Anterior cingulate cortex (tissue), 58 donors: ENCODE measurements around the gene BTBD9.

Experiments used
- DNase-seq, 58 donors: peaks; one replicate each; lab custom pipeline; 2025; lab: John Stamatoyannopoulos, UW

The BTBD9 gene

DNA sequence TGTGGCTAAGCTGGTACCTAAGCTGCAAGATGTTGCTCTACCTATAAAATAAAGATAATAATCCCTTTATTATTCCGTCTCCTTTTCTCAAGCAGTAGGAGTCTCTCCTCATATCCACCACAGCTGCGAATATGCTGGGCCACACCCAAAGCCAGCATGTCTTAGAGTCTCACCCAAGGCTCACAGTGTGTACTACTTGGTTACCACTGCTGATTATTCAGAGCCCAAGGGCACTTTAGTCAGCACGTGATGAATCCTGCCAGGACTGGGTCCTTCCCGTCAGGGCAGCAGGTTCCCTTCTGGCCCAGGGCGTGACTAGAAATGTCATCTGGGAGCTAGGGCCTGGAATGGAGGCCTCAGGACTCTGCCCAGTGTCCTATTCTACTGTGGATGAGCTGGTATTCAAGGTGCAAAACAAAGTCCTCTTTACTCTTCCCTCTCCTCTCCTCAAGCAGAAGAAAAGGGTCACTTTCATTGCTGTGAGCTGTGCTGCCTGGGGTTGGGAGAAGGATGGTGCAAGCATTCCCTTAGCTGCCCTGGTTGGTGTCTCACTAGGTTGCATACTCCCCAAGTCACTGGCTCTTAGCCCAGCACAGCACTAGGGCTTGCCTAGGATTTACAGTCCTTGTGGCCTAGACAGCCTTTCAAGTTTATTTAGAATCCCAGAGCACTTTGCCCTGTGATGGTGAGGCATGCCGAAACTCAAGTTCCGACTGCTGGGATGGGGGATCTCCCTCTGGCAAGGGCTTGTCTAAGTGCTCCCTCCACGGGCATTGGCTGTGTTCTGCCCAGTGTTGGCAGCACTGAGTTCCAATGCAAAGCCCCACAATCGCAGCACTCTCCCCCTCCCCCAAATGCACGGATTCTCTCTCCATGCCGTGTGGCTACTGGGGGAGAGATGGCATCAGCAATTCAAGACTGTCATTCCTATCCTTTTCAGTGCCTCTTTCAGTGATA is 320.2 kb downstream of the BTBD9 start:
- no peak for DNase-seq

DNA sequence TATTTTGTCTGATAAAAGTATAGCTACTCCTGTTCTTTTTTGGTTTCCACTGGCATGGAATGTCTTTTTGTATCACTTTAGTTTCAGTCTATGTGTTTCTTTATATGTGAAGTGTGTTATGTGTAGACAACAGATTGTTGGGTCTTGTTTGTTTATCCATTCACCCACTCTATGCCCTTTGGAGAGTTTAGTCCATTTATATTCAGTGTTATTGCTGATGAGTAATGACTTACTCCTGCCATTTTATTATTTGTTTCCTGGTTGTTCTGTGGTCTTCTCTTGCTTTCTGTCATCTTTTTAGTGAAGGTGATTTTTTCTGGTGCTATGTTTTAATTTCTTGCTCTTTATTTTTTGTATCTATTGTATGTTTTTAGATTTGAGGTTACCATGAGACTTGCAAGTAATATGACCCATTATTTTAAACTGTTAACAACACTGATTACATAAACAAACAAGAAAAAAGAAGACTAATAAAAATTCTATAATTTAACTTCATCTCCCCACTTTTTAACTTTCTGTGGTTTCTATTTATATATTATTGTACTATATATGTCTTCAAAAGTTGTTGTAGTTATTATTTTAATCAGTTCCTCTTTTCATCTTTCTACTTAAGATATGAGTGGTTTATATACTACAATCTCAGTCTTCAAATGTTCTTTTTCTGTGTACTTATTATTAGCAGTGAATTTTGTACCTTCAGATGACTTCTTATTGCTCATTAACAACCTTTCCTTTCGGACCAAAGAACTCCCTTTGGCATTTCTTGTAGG is 323.4 kb downstream of the BTBD9 start:
- no peak for DNase-seq

- no peak for DNase-seq
Observed at GRCh38 chr6:38311201-38311600, 328.5 kb downstream of the BTBD9 start.

DNA sequence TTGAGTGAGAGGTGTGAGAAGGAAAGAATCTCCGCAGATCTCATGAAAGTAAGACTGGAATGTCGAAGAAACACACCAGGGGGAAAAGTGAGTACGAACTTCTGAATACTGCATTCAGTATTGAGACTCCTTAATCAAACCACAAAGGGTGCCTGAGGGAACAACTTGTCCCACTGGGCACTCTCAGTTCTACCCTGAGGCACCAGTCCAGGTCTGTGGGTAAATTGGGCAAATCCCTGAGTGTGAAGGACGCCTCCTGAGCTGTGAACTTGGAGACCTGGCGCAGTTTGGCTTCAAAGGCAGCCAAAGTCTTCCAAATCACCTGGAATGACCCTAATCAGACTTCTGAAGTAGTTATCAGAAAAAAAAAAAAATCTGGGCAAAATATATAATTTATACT is 329.7 kb downstream of the BTBD9 start:
- peak in 44 of 58 donors; percentile 2 to 79 (median 23) for DNase-seq

GRCh38 chr6:38307740-38308139 is 332.0 kb downstream of the BTBD9 start:
- DNase-seq: no peak

DNA sequence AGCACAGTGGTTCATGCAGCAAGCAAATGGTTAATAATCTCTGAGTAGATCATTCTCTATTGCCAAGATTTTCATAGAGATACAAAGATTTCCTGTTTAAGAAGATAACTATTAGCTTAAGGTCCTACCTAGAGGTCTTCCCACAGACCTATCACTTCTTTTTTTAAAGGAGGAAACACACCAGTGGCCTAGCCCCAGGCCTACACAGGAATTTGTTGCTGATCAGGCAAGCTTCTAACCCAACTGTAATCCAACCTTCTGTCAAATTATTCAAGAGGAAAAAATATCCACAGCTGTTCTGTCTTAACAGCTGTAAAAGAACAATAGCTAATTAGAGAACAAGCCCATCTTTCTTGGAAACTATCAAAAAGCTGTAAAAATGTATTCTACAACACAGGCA is 332.8 kb downstream of the BTBD9 start:
- no peak for DNase-seq

GRCh38 chr6:38305995-38306681 is 333.6 kb downstream of the BTBD9 start:
- no peak for DNase-seq

DNA sequence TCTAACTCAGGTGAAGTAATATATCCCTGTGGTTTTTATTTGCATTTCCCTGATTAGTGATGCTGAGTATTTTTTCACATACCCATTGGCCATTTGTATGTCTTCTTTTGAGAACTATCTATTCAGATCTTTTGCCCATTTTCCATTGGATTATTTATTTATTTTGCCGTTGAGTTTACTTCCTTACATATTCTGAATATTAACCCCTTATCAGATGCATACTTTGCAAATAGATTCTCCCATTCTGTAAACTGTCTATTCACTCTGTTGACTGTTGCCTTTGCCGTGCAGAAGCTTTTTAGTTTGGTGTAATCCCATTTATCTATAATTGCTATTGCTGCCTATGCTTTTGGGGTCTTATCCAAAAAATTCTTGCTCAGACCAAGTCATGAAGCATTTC is 336.9 kb downstream of the BTBD9 start:
- no peak for DNase-seq

- DNase-seq: no peak
Observed at GRCh38 chr6:38302081-38302480, 337.6 kb downstream of the BTBD9 start.

DNA sequence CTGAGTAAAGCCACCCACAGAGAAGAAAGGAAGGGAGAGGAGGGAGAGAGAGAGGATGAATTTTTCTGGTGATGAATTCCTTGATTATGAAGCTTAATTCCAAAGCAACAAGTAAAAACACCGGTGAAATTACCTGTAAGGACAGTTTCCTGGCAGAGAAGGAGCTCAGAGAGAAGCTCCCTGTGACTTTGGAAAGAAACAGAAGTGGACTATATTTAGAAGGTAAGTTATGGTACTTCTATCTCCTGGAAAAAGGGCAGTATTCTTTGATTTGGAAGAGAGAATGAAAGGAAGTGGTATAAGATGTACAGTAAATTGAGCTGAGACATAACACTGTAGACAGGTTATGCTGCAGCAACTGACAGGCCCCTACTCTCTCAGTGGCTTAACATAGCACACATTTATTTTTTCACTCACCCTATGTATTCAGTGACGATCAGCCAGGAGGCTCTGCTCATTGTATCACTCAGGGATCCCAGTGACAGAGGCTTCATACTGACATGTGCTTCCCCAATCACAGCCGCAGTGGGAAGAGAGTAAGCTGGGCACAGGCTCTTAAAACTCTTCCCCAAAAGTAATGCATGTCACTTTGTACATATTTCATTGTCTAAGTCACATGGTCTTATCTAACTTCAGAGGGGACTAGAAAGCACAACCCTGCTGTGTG is 349.5 kb downstream of the BTBD9 start:
- DNase-seq: no peak

DNA sequence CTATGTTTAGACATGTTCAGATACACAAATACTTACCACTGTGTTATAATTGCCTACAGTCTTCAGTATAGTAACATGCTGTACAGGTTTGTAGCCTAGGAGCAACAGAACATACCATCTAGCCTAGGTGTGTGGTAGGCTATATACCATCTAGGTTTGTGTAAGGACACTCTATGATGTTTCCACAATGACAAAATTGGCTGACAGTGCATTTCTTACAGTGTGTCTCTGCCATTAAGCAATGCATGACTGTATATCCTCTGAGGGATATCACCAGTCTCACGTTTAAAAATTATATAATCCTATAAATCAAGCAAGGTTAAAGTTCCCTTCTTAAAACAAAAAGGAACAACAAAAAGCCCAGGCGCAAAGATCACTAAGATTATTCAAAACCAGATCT is 352.2 kb downstream of the BTBD9 start:
- no peak for DNase-seq

DNA sequence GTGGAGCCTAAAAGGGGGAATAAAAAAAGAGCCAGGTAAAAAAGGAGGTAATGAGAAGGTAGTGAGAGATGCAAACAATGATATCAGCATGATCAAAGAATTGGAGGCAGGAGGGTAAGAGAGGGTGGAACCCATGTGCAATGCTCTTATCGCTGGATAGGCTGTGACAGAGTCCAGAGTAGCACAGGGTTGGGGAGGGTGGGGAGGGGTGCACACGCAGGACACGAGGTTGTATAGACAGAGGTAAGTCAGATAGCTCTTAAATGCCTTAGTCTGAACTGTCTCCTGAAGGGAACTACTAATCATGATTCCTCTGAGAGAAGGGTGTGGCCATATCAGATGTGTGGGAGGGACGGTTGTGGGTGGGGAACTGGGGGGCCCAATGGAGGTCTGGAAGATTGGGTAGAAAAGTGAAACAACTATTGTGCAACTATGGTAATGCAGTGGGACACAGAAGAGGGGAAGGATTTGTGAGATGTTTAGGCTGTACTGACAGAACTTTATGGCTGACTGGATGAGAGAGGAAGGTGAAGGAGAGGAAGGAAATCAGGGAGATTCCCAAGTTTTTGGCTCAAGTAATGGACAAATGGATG is 354.8 kb downstream of the BTBD9 start:
- DNase-seq: no peak

DNA sequence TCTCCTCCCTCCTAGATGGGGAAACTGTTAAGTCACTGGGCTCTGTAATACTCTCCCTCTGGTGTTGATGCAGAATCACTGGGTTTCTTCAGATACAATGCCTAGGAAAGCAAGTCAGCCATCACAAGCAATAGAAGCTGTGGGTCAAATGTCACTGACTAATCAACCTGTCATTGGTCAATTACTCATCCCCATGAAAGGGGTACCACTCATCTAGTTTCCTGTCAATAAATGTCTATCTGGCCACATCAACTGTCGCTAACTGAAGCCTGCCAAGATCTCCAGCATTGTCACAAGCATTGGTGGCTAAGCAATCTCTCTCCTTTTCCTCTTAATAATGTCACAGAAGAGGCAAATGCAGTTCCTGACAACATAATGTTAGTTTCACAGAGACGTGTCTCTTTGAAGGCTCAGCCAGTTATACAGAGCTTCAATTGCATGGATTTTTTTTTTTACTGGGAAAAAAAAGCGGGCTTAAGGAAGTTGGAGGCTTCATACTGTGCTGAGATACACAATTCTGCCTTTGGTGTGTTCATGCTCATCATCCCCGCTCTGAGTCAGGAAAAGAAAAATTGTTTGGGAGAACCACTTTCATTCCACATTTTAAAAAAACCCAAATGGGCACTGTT is 355.9 kb downstream of the BTBD9 start:
- DNase-seq: no peak

DNA sequence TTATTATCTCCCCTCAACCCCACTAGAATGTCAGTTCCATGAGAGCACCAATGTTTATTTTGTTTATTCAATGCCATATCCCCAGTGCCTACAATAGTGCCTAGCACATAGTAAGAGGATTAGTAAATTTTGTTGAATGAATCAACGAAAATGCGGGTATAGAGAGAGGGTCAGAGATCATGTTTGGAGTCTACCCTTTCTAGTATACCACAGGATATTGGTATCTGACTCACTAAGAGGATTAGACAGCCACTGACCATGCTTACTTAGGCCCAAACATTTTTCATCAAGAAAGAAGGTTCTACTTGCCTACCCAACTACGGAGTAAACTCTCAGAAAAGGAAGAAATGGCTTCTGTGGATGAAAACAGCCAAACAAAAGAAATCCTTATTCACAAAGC is 356.8 kb downstream of the BTBD9 start:
- DNase-seq: no peak

GRCh38 chr6:38281126-38281525 is 358.6 kb downstream of the BTBD9 start:
- DNase-seq: no peak

DNA sequence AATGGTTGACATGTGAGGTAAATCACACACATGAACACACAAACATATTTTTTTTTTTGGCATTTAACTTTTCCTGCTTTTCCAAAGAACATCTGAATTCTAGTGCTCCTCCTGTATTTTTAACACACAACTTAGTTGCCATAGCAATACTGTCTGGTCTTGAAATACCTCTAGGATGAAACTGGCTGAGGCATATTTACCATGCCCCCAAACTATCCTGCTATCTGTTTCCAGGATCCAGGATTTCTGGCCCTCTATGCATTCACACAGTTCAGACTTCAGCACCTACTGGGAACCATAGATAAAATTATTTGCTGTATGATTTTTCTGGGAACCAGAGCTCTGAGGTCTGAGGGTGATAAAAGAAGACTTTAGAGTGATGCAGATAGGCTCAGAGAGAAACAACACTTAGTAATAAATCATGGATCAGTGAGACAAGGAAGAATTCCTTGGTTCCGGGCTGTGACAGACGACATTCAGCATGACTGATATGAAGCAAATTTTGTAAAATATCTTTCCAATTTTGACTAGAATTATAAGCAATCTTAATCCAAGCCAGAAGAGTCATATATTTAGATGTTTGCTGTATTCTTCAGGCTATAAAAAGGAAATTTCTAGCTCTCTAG is 359.7 kb downstream of the BTBD9 start:
- DNase-seq: no peak

GRCh38 chr6:38279423-38279822 is 360.3 kb downstream of the BTBD9 start:
- no peak for DNase-seq

- DNase-seq: no peak
Observed at GRCh38 chr6:38273325-38273724, 366.4 kb downstream of the BTBD9 start.

DNA sequence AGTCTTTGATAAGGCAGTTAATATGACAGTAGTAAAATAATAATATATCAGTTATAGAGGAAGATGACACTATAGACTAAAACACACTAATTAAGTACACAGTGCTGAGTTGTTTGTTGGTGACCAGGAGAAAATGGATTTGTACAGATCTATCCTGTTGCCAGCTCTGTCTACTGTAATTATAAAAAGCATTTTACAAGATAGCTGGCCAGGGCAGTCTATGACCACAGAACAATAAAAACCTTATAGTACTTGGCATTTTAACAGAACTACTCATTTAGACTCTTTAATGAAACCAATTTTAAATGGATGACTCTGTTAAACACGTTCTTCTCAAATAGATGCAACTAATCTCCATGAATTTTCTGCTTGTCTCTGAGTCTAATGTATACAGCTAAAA is 367.5 kb downstream of the BTBD9 start:
- DNase-seq: no peak
